B cell (primary cell): ENCODE results near the gene ZBTB40. TPM values are rescaled to one million over a fixed set of nuclear protein-coding genes. Genes with fewer than 3 reads are reported as not detected.

Experiments used
- ATAC-seq: fragments of 200-7000 bp; cut with Tn5 transposase; one replicate; pipeline ENCODE4 v1.10.0; 2021; ENCODE audit warnings: low read depth, mild to moderate bottlenecking, moderate number of reproducible peaks, moderate library complexity
- CTCF ChIA-PET: fragments of 350-600 bp; sonication (Branson Sonifier 250); formaldehyde crosslinking; loops from one replicate; lab custom pipeline; 2021; ENCODE audit warnings: antibody characterized with exemption, inconsistent platforms; lab: Charles Lee
- POLR2A ChIA-PET: fragments of 350-600 bp; sonication (Branson Sonifier 250); formaldehyde crosslinking; loops from one replicate; lab custom pipeline; 2021; ENCODE audit warnings: antibody characterized with exemption; lab: Charles Lee
- DNase-seq: peaks from one replicate; pipeline ENCODE4 v3.0.0; 2013
- H2AFZ ChIP-seq: 2 replicates; pipeline ENCODE4 v1.6.1; 2012; ENCODE audit warnings: mild to moderate bottlenecking, low read depth, low read length; ENCODE audit not compliant: insufficient read depth, poor library complexity, severe bottlenecking
- H3K27ac ChIP-seq, 2 donors: 1 replicate in 1 of 2; 2 replicates in 1 of 2; pipeline ENCODE4 v1.5.1; 2012 to 2013; ENCODE audit warnings: low read length in 2 of 2, mild to moderate bottlenecking in 2 of 2, moderate library complexity in 1 of 2
- H3K27me3 ChIP-seq, 4 experiments: fragments of 200-600 bp in 1 of 4; sonication (generic) in 1 of 4; replicated peaks in 1 of 4; 1 replicate in 2 of 4; 2 replicates in 2 of 4; pipeline versions ENCODE4 v1.6.1 to v1.7.0; 2013 to 2016; ENCODE audit warnings: low read length in 3 of 4, mild to moderate bottlenecking in 2 of 4, mixed read lengths in 1 of 4, moderate library complexity in 1 of 4; ENCODE audit not compliant: insufficient read depth in 4 of 4, control insufficient read depth in 3 of 4; ENCODE audit errors: control extremely low read depth in 1 of 4
- H3K36me3 ChIP-seq, 2 experiments: replicated peaks in 1 of 2; 1 replicate in 1 of 2; 2 replicates in 1 of 2; pipeline versions ENCODE4 v1.6.1 to v1.7.1; 2013; ENCODE audit warnings: low read length in 1 of 2; ENCODE audit not compliant: insufficient read depth in 2 of 2, control insufficient read depth in 1 of 2; ENCODE audit errors: control extremely low read depth in 1 of 2, extremely low read depth in 1 of 2
- H3K4me1 ChIP-seq, 2 donors: fragments of 200-600 bp in 1 of 2; sonication (generic) in 1 of 2; 1 replicate in 1 of 2; 2 replicates in 1 of 2; pipeline versions ENCODE4 v1.5.1 to v1.6.1; 2013 to 2017; ENCODE audit warnings: low read length in 2 of 2; ENCODE audit not compliant: control insufficient read depth in 2 of 2, insufficient read depth in 2 of 2
- H3K4me2 ChIP-seq: replicated peaks from 2 replicates; pipeline ENCODE3; 2012; ENCODE audit warnings: mild to moderate bottlenecking, low read depth, low read length; ENCODE audit not compliant: poor library complexity, severe bottlenecking
- H3K4me3 ChIP-seq, 5 experiments: fragments of 200-600 bp in 1 of 5; sonication (generic) in 1 of 5; 1 replicate in 3 of 5; 2 replicates in 2 of 5; pipeline versions ENCODE4 v1.5.1 to v1.7.0; 2011 to 2016; ENCODE audit warnings: low read length in 4 of 5, mild to moderate bottlenecking in 4 of 5, low read depth in 2 of 5, control low read depth in 1 of 5, moderate library complexity in 1 of 5; ENCODE audit not compliant: insufficient read depth in 1 of 5; ENCODE audit errors: control extremely low read depth in 1 of 5, extremely low read depth in 1 of 5
- H3K79me2 ChIP-seq: fragments of 200-600 bp; sonication (generic); one replicate; pipeline ENCODE4 v1.6.0; 2016; ENCODE audit warnings: low read length; ENCODE audit not compliant: control insufficient read depth, insufficient read depth
- H3K9ac ChIP-seq: fragments of 200-600 bp; sonication (generic); 2 replicates; pipeline ENCODE4 v1.6.1; 2017; ENCODE audit warnings: mild to moderate bottlenecking, low read length, moderate library complexity
- H3K9me3 ChIP-seq, 3 donors: one replicate each; pipeline versions ENCODE4 v1.6.1 to v1.7.1; 2013; ENCODE audit warnings: low read length in 2 of 3; ENCODE audit not compliant: control insufficient read depth in 2 of 3, insufficient read depth in 1 of 3; ENCODE audit errors: control extremely low read depth in 1 of 3
- H4K20me1 ChIP-seq: 2 replicates; pipeline ENCODE4 v1.6.0; 2012; ENCODE audit warnings: mild to moderate bottlenecking, low read length; ENCODE audit not compliant: insufficient read depth, control insufficient read depth, poor library complexity, severe bottlenecking
- H3K27ac Mint-ChIP-seq: one replicate; pipeline ENCODE4 v1.8.0; 2021; ENCODE audit warnings: mixed read lengths
- H3K27me3 Mint-ChIP-seq: one replicate; pipeline ENCODE4 v1.8.0; 2021; ENCODE audit warnings: mixed read lengths
- H3K4me1 Mint-ChIP-seq: one replicate; pipeline ENCODE4 v1.8.0; 2021; ENCODE audit warnings: mixed read lengths
- H3K4me3 Mint-ChIP-seq: one replicate; pipeline ENCODE4 v1.8.0; 2021; ENCODE audit warnings: mixed read lengths
- H3K9me3 Mint-ChIP-seq: one replicate; pipeline ENCODE4 v1.8.0; 2022; ENCODE audit warnings: mixed read lengths; ENCODE audit not compliant: insufficient read depth
- CTCF ChIP-seq: fragments of 200-600 bp; IDR thresholded peaks from one replicate; pipeline ENCODE4 v1.8.0; 2022; ENCODE audit warnings: antibody characterized with exemption, mild to moderate bottlenecking
- EZH2 ChIP-seq: IDR thresholded peaks from 2 replicates; pipeline ENCODE4 v1.6.1; 2012; ENCODE audit warnings: borderline replicate concordance, low read depth, mild to moderate bottlenecking, moderate library complexity, low read length; ENCODE audit not compliant: insufficient read depth, poor library complexity, severe bottlenecking
- WGBS: methylation state at CpG from one replicate; pipeline ENCODE4 v1.1.5; 2013; ENCODE audit warnings: missing lambda C conversion rate; ENCODE audit not compliant: insufficient coverage; 5-methylcytosine and 5-hydroxymethylcytosine counted together
- intact Hi-C: fragments of 100-400 bp; cut with micrococcal nuclease; formaldehyde crosslinking; loops from one replicate; pipeline ENCODE4 v1.10.0; 2022
- polyA plus RNA-seq: library from polyadenylated mRNA; depleted of rRNA; stranded (reverse); fragments of >200 nt; gene quantifications from 2 replicates; pipeline ENCODE4 v1.2.3, GENCODE V29; 2012
- total RNA-seq, 2 donors: library from RNA; stranded (reverse); fragments of 120-200 nt in 1 of 2; gene quantifications; 1 replicate in 1 of 2; 2 replicates in 1 of 2; pipeline versions ENCODE4 v1.2.3 to v1.2.4, GENCODE V29; 2013 to 2022

Gene ZBTB40
- total and polyA plus RNA-seq, 2 donors (not counting 1 experiment from before 2014, with no cell fraction given), result 30.9 to 51.9 TPM

- H2AFZ ChIP-seq, result no peak overlapping the region
- no peaks in the 10 kb centered on the region for H3K4me1 ChIP-seq
- no peak for ATAC-seq
- H3K27ac ChIP-seq, result no peak overlapping the region
- no peak overlapping the region for H3K4me2 ChIP-seq
- Mint-ChIP-seq H3K27me3 (peaks cover 30% of the 10 kb centered on the region), H3K27ac (no peak overlapping the region), H3K4me1 (no peaks in the 10 kb centered on the region), H3K4me3 (no peak overlapping the region), H3K9me3 (no peaks in the 10 kb centered on the region)
- POLR2A ChIA-PET, result no interaction called here
- no peaks in the 10 kb centered on the region for H3K36me3 ChIP-seq
- H3K79me2 ChIP-seq, result no peaks in the 10 kb centered on the region
- CTCF ChIA-PET, result no interaction called here
- H3K9ac ChIP-seq, result no peak overlapping the region
- WGBS, result 22% methylated on average over 8 of the region's 12 CpGs
- intact Hi-C loops, result no loop called here
- no peaks in the 10 kb centered on the region for H4K20me1 ChIP-seq
- H3K9me3 ChIP-seq, result no peaks in the 10 kb centered on the region
- peaks cover 0 to 7% (median 0%) of the 10 kb centered on the region in 4 experiments for H3K27me3 ChIP-seq
- TF ChIP-seq CTCF (no peak), EZH2 (no peak)
- H3K4me3 ChIP-seq, result no peak overlapping the region
- no peak for DNase-seq
Observed at GRCh38 chr1:22547818-22548462, 96.3 kb downstream of the ZBTB40 start.

DNA sequence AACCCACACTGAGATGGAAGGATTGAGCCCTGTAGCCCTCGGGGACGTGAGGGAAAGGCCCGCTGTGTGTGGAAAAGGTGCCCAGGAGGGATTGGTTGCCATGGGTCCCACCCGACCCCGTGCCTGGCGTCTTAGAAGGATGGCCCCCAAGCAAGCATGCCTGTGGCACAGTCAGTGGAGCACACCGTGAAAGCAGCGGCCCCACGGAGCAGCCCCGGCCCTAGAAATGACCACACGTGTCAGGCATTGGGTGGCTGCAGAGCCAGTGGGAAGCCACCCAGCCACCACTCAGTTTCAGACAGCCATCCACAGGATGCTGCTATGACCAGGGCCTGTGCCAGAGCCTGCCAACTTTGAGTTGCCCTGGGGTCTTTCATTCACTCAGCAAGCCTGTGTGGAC is 98.4 kb downstream of the ZBTB40 start:
- ChIA-PET CTCF (no interaction called here), POLR2A (no interaction called here)
- Histone ChIP-seq H4K20me1 (no peaks in the 10 kb centered on the region), H3K27ac (no peak overlapping the region), H3K4me1 (no peaks in the 10 kb centered on the region), H3K9ac (no peak overlapping the region), H3K79me2 (no peaks in the 10 kb centered on the region), H3K4me3 (no peak overlapping the region), H3K9me3 (no peaks in the 10 kb centered on the region), H2AFZ (no peak overlapping the region), H3K36me3 (no peaks in the 10 kb centered on the region), H3K27me3 (peaks cover 0 to 7% (median 0%) of the 10 kb centered on the region in 4 experiments), H3K4me2 (no peak overlapping the region)
- peaks cover 40% of the 10 kb centered on the region for H3K27me3 Mint-ChIP-seq
- 84% methylated on average over 11 of the region's 11 CpGs for WGBS
- ATAC-seq (no peak), DNase-seq (no peak)
- H3K4me1 Mint-ChIP-seq, result no peaks in the 10 kb centered on the region
- intact Hi-C loops, result no loop called here
- H3K9me3 Mint-ChIP-seq, result no peaks in the 10 kb centered on the region
- H3K4me3 Mint-ChIP-seq, result no peak overlapping the region
- no peak for TF ChIP-seq EZH2
- TF ChIP-seq CTCF, result no peak
- no peak overlapping the region for H3K27ac Mint-ChIP-seq
